Lung (tissue), 12 donors: Measurements from ENCODE around the gene PCID2. TPM values are rescaled to one million over a fixed set of nuclear protein-coding genes. Genes with fewer than 3 reads are reported as not detected.
A peak's percentile ranks its signal among the peaks of the same experiment; 100 is the strongest.

Experiments used
- ATAC-seq: fragments of 200-7000 bp; cut with Tn5 transposase; one replicate; pipeline ENCODE4 v1.9.1; 2020; ENCODE audit warnings: moderate number of reproducible peaks; ENCODE audit not compliant: insufficient read depth, low FRiP score
- DNase-seq, 3 donors: peaks; one replicate each; pipeline ENCODE4 v3.0.0-alpha.2; 2013 to 2017
- H3K27ac ChIP-seq, 2 donors: one replicate each; pipeline ENCODE4 v1.5.1; 2013; ENCODE audit warnings: mild to moderate bottlenecking in 2 of 2, moderate library complexity in 2 of 2, control low read depth in 1 of 2, inconsistent platforms in 1 of 2, low read depth in 1 of 2, low read length in 1 of 2
- H3K27me3 ChIP-seq, 3 donors: one replicate each; pipeline ENCODE4 v1.5.1; 2013; ENCODE audit warnings: low read length in 2 of 3; ENCODE audit not compliant: control insufficient read depth in 3 of 3, insufficient read depth in 3 of 3
- H3K36me3 ChIP-seq, 4 donors: one replicate each; pipeline ENCODE4 v1.5.1; 2013; ENCODE audit warnings: low read length in 4 of 4, mild to moderate bottlenecking in 1 of 4, moderate library complexity in 1 of 4; ENCODE audit not compliant: control insufficient read depth in 4 of 4, insufficient read depth in 4 of 4
- H3K4me1 ChIP-seq, 5 donors: one replicate each; pipeline ENCODE4 v1.5.1; 2013; ENCODE audit warnings: low read length in 5 of 5, mild to moderate bottlenecking in 2 of 5, moderate library complexity in 1 of 5; ENCODE audit not compliant: control insufficient read depth in 5 of 5, insufficient read depth in 5 of 5
- H3K4me3 ChIP-seq: one replicate; pipeline ENCODE4 v1.5.1; 2013; ENCODE audit warnings: mild to moderate bottlenecking, control low read depth, moderate library complexity
- H3K9ac ChIP-seq, 2 donors: one replicate each; pipeline ENCODE4 v1.5.1; 2013; ENCODE audit warnings: low read length in 2 of 2, control low read depth in 1 of 2; ENCODE audit not compliant: insufficient read depth in 1 of 2
- H3K9me3 ChIP-seq, 4 donors: one replicate each; pipeline ENCODE4 v1.5.1; 2013; ENCODE audit warnings: low read length in 3 of 4, mild to moderate bottlenecking in 1 of 4, moderate library complexity in 1 of 4; ENCODE audit not compliant: control insufficient read depth in 4 of 4, insufficient read depth in 3 of 4
- WGBS, 2 donors: extraction: QIAGEN DNeasy Blood & Tissue Kit; methylation state at CpG; one replicate each; pipeline ENCODE4 v1.1.7; 2013; 5-methylcytosine and 5-hydroxymethylcytosine counted together
- polyA plus RNA-seq, 2 donors: library from polyadenylated mRNA; stranded (reverse); fragments of 200-250 nt; gene quantifications; one replicate each; pipeline ENCODE4 v1.2.1, GENCODE V29; 2013
- total RNA-seq, 2 donors: library from RNA; depleted of rRNA in 1 of 2; stranded (reverse); fragments of >200 nt in 1 of 2; gene quantifications; one replicate each; pipeline ENCODE4 v1.2.1, GENCODE V29; 2014 to 2021
- TF ChIP-seq, protein P1 (sequence below): IDR thresholded peaks from 2 replicates; pipeline ENCODE4 v1.5.1; 2012; ENCODE audit warnings: mild to moderate bottlenecking; ENCODE audit errors: control extremely low read depth, extremely low read depth
- donor health status: control.
- donor health status: control.
- donor health status: Bipolar disorder and iron deficiency.
- donor health status: healthy.
- donor health status: DM: yes; HTN: yes; CAD: no.

PCID2 gene
- total and polyA plus RNA-seq, 4 donors: 31.5 to 86.2 (median 37.3) TPM

DNA sequence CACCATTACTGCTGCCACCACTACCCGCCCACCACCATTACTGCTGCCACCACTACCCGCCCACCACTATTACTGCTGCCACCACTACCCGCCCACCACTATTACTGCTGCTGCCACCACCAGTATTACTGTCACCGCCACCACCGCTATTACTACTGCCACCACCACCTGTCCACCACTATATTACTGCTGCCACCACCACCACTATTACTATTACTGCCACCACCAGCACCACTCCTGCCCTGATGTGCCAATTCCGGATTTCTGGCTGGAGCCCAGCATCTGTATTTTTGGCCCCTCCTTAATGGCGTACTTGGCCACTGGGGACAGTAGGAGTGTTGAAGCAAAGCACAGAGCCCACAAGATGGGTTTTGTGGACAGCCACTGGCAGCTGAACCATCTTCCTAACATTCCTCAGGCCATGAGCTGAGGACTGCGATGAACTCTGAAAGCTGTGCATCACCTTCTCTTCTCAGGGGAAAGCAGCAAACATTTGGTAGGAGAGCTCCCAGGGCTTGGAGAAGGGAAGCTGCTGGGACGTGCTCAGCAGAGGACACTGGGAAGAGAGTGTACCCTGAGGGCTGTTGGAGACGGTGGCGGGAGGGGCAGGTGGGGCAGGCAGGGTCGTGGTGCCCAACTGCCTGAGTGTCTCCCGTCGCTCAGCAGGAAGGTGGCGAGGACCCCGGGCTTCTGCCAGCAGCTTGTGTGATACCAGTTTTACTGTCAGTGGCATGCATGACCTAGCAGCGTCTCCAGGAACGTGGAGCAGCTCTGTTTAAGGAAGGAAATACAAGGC is 23.9 kb upstream of the PCID2 start:
- TF ChIP-seq, protein P1, sequence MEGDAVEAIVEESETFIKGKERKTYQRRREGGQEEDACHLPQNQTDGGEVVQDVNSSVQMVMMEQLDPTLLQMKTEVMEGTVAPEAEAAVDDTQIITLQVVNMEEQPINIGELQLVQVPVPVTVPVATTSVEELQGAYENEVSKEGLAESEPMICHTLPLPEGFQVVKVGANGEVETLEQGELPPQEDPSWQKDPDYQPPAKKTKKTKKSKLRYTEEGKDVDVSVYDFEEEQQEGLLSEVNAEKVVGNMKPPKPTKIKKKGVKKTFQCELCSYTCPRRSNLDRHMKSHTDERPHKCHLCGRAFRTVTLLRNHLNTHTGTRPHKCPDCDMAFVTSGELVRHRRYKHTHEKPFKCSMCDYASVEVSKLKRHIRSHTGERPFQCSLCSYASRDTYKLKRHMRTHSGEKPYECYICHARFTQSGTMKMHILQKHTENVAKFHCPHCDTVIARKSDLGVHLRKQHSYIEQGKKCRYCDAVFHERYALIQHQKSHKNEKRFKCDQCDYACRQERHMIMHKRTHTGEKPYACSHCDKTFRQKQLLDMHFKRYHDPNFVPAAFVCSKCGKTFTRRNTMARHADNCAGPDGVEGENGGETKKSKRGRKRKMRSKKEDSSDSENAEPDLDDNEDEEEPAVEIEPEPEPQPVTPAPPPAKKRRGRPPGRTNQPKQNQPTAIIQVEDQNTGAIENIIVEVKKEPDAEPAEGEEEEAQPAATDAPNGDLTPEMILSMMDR: no peak
- no peak overlapping the region for H3K27ac ChIP-seq
- no peak overlapping the region for H3K9ac ChIP-seq
- H3K36me3 ChIP-seq: peaks cover 5 to 39% (median 27%) of the 10 kb centered on the region in 4 donors
- peaks cover 0 to 3% (median 0%) of the 10 kb centered on the region in 4 donors for H3K9me3 ChIP-seq
- no peak overlapping the region for H3K4me3 ChIP-seq
- no peak for ATAC-seq
- H3K4me1 ChIP-seq: peaks cover 0 to 22% (median 0%) of the 10 kb centered on the region in 5 donors
- no peak for DNase-seq
- H3K27me3 ChIP-seq: no peaks in the 10 kb centered on the region
- WGBS, 2 donors: 81 to 87% methylated on average over 17 of the region's 18 CpGs

- Histone ChIP-seq H3K4me1 (peaks cover 0 to 30% (median 0%) of the 10 kb centered on the region in 5 donors), H3K27ac (no peak overlapping the region), H3K36me3 (peaks cover 0 to 40% (median 21%) of the 10 kb centered on the region in 4 donors), H3K4me3 (no peak overlapping the region), H3K9me3 (peaks cover 0 to 3% (median 0%) of the 10 kb centered on the region in 4 donors), H3K9ac (no peak overlapping the region), H3K27me3 (no peaks in the 10 kb centered on the region)
- 86 to 88% methylated on average over 13 of the region's 14 CpGs for WGBS, 2 donors
- ATAC-seq (no peak), DNase-seq (no peak)
- TF ChIP-seq, protein P1: no peak
These were observed 23.1 kb upstream of the PCID2 start for GRCh38 chr13:113231306-113232207.

- Histone ChIP-seq H3K4me3 (no peak overlapping the region), H3K9ac (no peak overlapping the region), H3K9me3 (peaks cover 0 to 3% (median 0%) of the 10 kb centered on the region in 4 donors), H3K27ac (no peak overlapping the region), H3K4me1 (peaks cover 0 to 36% (median 0%) of the 10 kb centered on the region in 5 donors), H3K27me3 (no peaks in the 10 kb centered on the region), H3K36me3 (peaks cover 2 to 41% (median 27%) of the 10 kb centered on the region in 4 donors)
- ATAC-seq (no peak), DNase-seq (peak in 1 of 3 donors; percentile 7)
- TF ChIP-seq, protein P1: no peak
- 89 to 90% methylated on average over 20 of the region's 20 CpGs for WGBS, 2 donors
These were observed 21.3 kb upstream of the PCID2 start for GRCh38 chr13:113229791-113230190.
